PC-3 (cell line): ENCODE results near the gene RUBCN. TPM values are rescaled to one million over a fixed set of nuclear protein-coding genes. Genes with fewer than 3 reads are reported as not detected.
"Not testable (repeated sequence)": the region's sequence is repeated elsewhere in the genome, so short reads cannot be mapped to it uniquely, and the experiment has no call there.

Experiments
- ATAC-seq: fragments of 200-7000 bp; cut with Tn5 transposase; 2 replicates; pipeline ENCODE4 v1.9.1; 2020; ENCODE audit warnings: mild to moderate bottlenecking, moderate library complexity
- BruUV-seq: library from RNA; stranded (reverse); fragments of 400-500 nt; replicated peaks from 2 replicates; lab custom pipeline; 2021; lab: Mats Ljungman, UMichigan
- CTCF ChIA-PET: fragments of 300-600 bp; sonication (Branson Sonifier 250); formaldehyde crosslinking; loops from one replicate; lab custom pipeline; 2022; ENCODE audit warnings: antibody characterized with exemption; lab: Charles Lee
- POLR2A ChIA-PET: fragments of 300-600 bp; sonication (Branson Sonifier 250); formaldehyde crosslinking; loops from one replicate; lab custom pipeline; 2022; ENCODE audit warnings: antibody characterized with exemption; ENCODE audit not compliant: unreplicated experiment; lab: Charles Lee
- DNase-seq: peaks from one replicate; pipeline ENCODE4 v3.0.0-alpha.2; 2015
- H2AFZ ChIP-seq: fragments of 300-600 bp; sonication (generic); 2 replicates; pipeline ENCODE4 v1.6.0; 2016; ENCODE audit warnings: antibody characterized with exemption, low read length
- H3F3A ChIP-seq: fragments of 300-600 bp; sonication (generic); one replicate; pipeline ENCODE4 v1.6.0; 2017; ENCODE audit warnings: antibody characterized with exemption, low read length, control low read depth, mild to moderate bottlenecking; ENCODE audit not compliant: unreplicated experiment
- H3K27ac ChIP-seq: fragments of 300-600 bp; sonication (generic); 2 replicates; pipeline ENCODE4 v1.5.1; 2016; ENCODE audit warnings: mild to moderate bottlenecking, low read length
- H3K27me3 ChIP-seq: fragments of 300-600 bp; sonication (generic); 2 replicates; pipeline ENCODE4 v1.6.1; 2016; ENCODE audit warnings: low read length, mixed read lengths
- H3K36me3 ChIP-seq: fragments of 300-600 bp; sonication (generic); 2 replicates; pipeline ENCODE4 v1.6.1; 2016; ENCODE audit warnings: low read depth, mixed run types, low read length, mixed read lengths
- H3K4me1 ChIP-seq: fragments of 300-600 bp; sonication (generic); 2 replicates; pipeline ENCODE4 v1.5.1; 2016; ENCODE audit warnings: low read length; ENCODE audit not compliant: insufficient read depth
- H3K4me2 ChIP-seq: fragments of 300-600 bp; sonication (generic); 2 replicates; pipeline ENCODE4 v1.6.0; 2016; ENCODE audit warnings: low read length
- H3K4me3 ChIP-seq: fragments of 300-600 bp; sonication (generic); 2 replicates; pipeline ENCODE4 v1.5.1; 2016; ENCODE audit warnings: mild to moderate bottlenecking, low read length, mixed read lengths
- H3K79me2 ChIP-seq: fragments of 300-600 bp; sonication (generic); 2 replicates; pipeline ENCODE4 v1.6.1; 2017; ENCODE audit warnings: low read length, mixed read lengths
- H3K9ac ChIP-seq: fragments of 300-600 bp; sonication (generic); 2 replicates; pipeline ENCODE4 v1.6.0; 2016; ENCODE audit warnings: mild to moderate bottlenecking, low read length
- H3K9me2 ChIP-seq: fragments of 300-600 bp; sonication (generic); replicated peaks from 2 replicates; pipeline ENCODE4 v1.6.1; 2016; ENCODE audit warnings: mixed run types, low read length, mixed read lengths
- H3K9me3 ChIP-seq: fragments of 300-600 bp; sonication (generic); 2 replicates; pipeline ENCODE4 v1.6.1; 2016; ENCODE audit warnings: low read length, mixed read lengths
- H4K20me1 ChIP-seq: fragments of 300-600 bp; sonication (generic); 2 replicates; pipeline ENCODE4 v1.6.1; 2016; ENCODE audit warnings: low read length, mixed read lengths
- intact Hi-C: fragments of 100-400 bp; cut with micrococcal nuclease; formaldehyde crosslinking; loops from 2 replicates; pipeline ENCODE4 v1.9.0; 2023
- total RNA-seq: library from RNA; depleted of rRNA; stranded (reverse); fragments of >200 nt; gene quantifications from 2 replicates; pipeline ENCODE4 v1.2.3, GENCODE V29; 2014

Gene RUBCN
- total RNA-seq, 1 experiment from 2014 or later: 24.5 TPM

GRCh38 chr3:197654090-197654997 lies 82.4 kb downstream of the RUBCN start:
- H3F3A ChIP-seq, H3K9me3 ChIP-seq, POLR2A ChIA-PET, CTCF ChIA-PET, H3K27ac ChIP-seq, H3K4me1 ChIP-seq, H3K9me2 ChIP-seq, H3K27me3 ChIP-seq, H3K9ac ChIP-seq, H3K36me3 ChIP-seq, BruUV-seq, H3K79me2 ChIP-seq, intact Hi-C loops, DNase-seq, H2AFZ ChIP-seq, H4K20me1 ChIP-seq: not testable (repeated sequence)
- H3K4me3 ChIP-seq: peak overlapping the region; percentile 57
- peak overlapping the region; percentile 69 for H3K4me2 ChIP-seq
- ATAC-seq: peak; percentile 97

DNA sequence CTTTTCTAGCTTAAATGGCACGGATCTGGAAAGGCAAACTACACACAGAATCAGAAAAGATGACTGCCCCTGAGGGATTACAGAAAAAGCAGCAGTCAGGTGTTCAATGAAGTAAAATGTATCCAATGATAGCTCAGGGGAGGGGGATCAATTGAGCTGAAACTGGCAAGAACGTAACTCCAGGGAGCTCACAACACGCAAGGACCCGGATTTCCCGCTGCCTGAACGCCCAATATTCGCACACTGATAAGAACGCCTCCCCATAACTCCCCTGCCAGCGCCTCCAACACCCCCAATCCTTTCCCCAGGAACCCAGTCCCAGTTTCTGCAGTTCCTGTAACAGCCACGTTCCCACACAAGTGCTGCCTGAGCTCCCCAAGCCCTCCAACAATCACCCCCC lies 83.8 kb downstream of the RUBCN start:
- H3K4me3 ChIP-seq, BruUV-seq, H3K9me3 ChIP-seq, DNase-seq, POLR2A ChIA-PET, H3K79me2 ChIP-seq, H3K27me3 ChIP-seq, intact Hi-C loops, H3K36me3 ChIP-seq, H3K9me2 ChIP-seq, H3K27ac ChIP-seq, H3K4me2 ChIP-seq, H4K20me1 ChIP-seq, H3F3A ChIP-seq, CTCF ChIA-PET, H3K4me1 ChIP-seq, H2AFZ ChIP-seq, ATAC-seq, H3K9ac ChIP-seq: not testable (repeated sequence)

GRCh38 chr3:197647649-197648048 lies 89.1 kb downstream of the RUBCN start:
- ATAC-seq, H3F3A ChIP-seq, H3K4me3 ChIP-seq, H3K36me3 ChIP-seq, H3K79me2 ChIP-seq, H3K27ac ChIP-seq, H4K20me1 ChIP-seq, H3K4me1 ChIP-seq, H3K9me3 ChIP-seq, intact Hi-C loops, CTCF ChIA-PET, H3K9ac ChIP-seq, H3K9me2 ChIP-seq, H3K27me3 ChIP-seq, H3K4me2 ChIP-seq, H2AFZ ChIP-seq, POLR2A ChIA-PET, BruUV-seq, DNase-seq: not testable (repeated sequence)

GRCh38 chr3:197647191-197647590 lies 89.5 kb downstream of the RUBCN start:
- DNase-seq, intact Hi-C loops, H3K9me2 ChIP-seq, POLR2A ChIA-PET, H4K20me1 ChIP-seq, H3K79me2 ChIP-seq, BruUV-seq, H2AFZ ChIP-seq, H3F3A ChIP-seq, H3K27me3 ChIP-seq, H3K4me3 ChIP-seq, ATAC-seq, H3K4me1 ChIP-seq, H3K4me2 ChIP-seq, H3K27ac ChIP-seq, H3K9ac ChIP-seq, CTCF ChIA-PET, H3K36me3 ChIP-seq, H3K9me3 ChIP-seq: not testable (repeated sequence)

DNA sequence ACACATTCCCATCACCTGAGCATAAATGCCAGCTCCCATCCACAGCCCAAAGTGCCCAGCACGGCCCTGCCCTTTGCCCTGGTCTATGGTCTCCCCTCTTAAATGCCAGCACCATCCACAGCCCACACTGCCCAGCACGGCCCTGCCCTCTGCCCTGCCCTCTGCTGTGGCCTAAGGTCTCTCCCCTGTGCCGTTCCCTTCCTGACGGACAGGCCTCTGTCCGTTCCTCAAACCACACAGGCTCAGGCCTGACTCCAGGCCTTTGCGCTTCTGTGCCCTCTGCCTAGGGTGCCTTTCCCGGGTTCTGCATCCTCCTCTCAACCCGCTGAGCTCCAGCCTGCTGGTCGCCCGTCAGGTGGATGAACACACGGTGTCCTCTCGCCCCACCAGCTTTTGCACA lies 90.4 kb downstream of the RUBCN start:
- intact Hi-C loops, H3K4me1 ChIP-seq, H3K9me3 ChIP-seq, H3F3A ChIP-seq, H3K36me3 ChIP-seq, ATAC-seq, CTCF ChIA-PET, POLR2A ChIA-PET, H4K20me1 ChIP-seq, H2AFZ ChIP-seq, H3K79me2 ChIP-seq, H3K4me3 ChIP-seq, H3K4me2 ChIP-seq, H3K27ac ChIP-seq, DNase-seq, BruUV-seq, H3K9me2 ChIP-seq, H3K9ac ChIP-seq, H3K27me3 ChIP-seq: not testable (repeated sequence)

GRCh38 chr3:197637556-197637955 lies 99.1 kb downstream of the RUBCN start:
- CTCF ChIA-PET, intact Hi-C loops, H3K27ac ChIP-seq, BruUV-seq, H3F3A ChIP-seq, H3K4me1 ChIP-seq, H3K9ac ChIP-seq, H3K9me3 ChIP-seq, H4K20me1 ChIP-seq, H2AFZ ChIP-seq, H3K4me3 ChIP-seq, DNase-seq, ATAC-seq, H3K36me3 ChIP-seq, H3K79me2 ChIP-seq, H3K4me2 ChIP-seq, H3K27me3 ChIP-seq, POLR2A ChIA-PET, H3K9me2 ChIP-seq: not testable (repeated sequence)
